Measurements from ENCODE around the gene DCUN1D2.

The DCUN1D2 gene

DNA sequence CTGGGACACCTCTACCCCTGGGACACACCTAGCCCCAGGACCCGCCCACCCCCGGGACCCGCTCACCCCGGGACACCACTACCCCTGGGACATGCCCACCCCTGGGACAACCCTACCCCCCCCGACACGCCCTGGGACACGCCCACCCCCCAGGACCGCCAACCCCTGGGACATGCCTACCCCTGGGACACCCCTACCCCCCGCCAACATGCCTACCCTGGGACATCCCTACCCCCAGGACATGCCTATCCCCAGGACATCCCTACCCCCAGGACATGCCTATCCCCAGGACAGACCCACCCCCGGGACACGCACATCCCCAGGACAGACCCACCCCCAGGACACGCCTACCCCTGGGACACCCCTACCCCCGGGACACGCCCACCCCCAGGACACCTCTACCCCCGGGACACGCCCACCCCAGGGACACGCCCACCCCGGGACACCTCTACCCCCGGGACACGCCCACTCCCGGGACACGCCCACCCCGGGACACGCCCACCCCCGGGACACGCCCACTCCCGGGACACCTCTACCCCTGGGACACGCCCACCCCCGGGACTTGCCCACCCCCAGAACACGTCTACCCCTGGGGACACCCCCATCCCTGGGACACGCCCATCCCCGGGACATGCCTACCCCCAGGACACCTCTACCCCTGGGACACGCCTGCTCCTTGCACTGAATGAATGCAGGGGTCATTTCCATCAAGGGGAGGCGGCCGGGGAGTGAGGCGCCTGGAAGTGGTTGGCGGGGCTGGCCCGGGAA is 69.5 kb downstream of the DCUN1D2 start:
- FAIRE-seq: no peak

DNA sequence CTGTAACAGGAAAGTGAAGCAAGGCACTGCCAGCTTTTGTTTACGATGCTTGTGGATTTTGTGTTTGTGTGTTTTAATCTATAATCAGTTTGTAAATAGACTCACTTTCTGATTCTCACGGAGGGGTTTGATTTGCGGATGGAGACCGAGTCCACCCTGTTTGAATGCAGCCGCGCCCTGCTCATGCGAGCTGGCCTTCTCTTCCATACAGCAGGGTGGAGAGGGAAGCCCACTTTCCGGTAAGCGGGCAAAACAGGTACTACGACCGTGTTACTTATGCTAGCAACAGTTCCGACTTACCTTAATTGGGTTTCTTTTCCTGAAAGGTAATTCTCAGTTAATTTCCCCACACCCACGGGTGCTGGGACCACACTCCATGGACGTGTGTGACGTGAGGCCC is 70.3 kb downstream of the DCUN1D2 start:
- no peak for FAIRE-seq

DNA sequence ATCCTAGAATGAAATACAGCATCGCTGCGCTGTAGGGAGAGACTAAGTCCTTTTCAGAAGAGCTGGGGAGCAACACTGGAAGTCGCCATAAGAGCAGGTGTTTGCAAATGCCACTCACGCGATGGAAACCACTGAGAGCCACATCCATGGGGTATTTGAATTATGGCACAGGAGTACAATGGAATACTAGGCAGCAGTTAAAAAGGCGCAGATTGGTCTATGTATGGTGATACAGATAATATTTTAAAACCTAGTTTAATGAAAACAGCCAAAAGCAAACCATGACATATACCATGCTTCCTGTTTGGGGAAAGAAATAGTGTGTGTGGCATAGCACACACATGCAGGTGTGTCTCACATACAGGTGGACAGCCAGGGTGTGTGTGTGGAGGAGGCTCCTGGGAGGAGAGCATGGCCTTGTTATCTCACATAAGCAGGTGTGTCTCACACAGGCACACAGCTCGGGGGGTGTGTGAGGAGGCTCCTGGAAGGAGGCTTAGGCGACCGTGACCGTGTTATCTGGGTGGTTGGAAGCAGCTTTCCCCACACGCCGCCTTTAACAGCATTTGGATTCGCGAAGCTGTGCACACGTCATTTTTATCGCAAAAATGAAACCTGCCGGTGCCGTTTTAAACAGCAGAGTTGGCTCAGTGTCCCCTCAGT is 70.8 kb downstream of the DCUN1D2 start:
- no peak for FAIRE-seq

DNA sequence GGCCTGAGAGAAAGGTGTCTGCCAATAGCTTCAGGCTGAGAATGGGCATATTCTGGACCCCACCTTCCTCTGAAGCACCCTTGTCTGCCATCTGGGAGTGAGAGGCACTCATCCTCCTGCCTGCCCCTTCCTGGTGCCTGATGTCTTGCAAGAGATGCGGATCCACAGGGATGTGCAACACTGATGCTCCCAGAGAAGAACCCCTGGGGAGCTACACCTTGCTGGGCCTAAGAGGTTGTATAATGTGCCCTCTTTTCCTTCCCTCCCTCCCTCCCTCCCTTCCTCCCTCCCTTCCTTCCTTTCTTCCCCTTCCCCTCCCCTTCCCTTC is 71.8 kb downstream of the DCUN1D2 start:
- FAIRE-seq: no peak

DNA sequence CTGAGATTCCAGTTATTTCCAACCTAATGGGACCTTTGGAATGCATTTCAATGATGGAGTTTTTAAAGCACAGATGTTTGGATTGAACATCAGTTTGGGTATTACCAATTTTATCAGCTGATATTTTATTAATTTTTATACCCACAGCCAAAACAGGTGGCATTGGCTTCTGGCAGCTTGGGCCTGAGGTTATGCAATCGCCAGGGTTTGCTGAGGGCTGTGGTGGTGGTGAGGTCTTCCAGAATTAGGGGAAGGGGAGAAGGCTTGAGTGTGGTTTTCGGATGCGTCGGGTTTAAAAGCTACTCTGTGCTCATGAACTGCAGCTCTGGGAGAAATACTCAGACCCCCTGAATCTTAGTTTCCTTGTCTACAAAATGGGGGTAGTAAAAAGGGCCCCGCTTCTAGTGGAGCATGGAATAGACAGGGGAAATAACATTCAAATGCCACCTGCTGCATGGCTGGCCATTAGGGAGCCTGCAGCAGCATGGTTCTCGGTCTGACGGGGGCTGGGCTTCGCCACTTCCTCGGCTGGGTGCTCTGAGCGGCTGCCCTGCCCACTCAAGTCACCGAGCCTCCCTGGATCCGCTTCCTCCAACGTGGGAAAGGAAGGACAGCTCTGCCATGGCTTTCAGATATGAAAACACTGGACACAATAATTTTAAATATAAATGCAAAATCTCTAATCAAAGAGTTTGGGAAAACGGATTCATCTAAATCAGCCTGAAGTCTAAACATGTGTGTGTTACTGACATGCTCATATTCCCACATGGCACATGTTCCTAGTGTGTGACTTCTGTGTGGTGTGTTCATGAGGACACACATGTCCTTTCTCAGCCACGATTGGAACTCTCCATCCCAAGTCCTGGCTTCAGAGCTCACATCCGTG is 72.4 kb downstream of the DCUN1D2 start:
- no peak for FAIRE-seq

DNA sequence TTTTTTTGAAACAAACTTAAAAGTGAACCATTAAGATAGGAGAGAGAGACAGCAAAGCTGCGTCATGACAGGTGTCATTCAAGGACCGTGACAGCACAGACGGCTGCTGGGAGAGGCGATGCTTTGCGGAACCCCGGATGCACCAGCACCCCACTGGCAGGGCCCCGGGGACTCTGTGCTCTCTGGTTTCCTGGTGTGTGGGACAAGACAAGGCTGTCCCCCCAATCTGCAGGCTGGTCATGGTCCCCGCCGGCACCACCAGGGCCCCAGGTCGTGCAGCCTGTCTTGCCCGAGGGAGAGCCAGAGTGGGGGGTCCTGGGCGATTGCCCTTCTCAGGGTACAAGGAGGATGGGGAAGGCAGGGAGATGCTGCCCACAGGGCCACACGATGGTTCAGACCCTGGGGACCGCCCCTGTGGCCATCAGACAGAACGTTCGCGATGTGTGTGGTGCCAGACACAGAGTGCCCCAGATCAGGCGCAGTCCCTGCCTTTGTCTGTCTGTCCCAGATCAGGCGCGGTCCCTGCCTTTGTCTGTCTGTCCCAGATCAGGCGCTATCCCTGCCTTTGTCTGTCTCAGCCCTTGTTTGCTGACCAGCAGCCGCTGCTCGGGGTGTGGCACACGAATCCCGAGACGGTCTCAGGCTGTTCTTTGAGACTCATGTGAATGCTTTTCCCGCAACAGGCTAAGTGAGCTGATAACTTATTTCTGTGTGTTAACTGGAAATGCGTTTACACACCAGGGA is 73.3 kb downstream of the DCUN1D2 start:
- FAIRE-seq: no peak

DNA sequence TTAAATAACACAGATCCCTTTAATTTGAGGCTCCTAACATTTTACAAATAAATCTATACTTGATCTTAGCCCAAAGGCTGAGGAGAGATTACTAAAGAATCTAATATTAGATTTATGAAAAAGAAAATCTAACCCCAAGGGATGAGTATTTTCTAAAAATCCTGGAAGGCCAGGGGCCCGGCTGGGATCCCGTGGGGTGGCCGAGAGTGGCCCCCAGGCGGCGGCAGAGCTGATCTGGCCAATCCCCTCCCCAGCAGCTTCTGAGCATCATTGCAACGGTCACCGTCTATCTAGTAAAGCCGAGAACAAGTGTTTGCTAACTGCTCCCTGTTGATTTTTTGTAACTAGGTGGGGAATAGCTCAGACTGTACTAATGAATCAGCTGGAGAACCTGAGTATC is 74.7 kb downstream of the DCUN1D2 start:
- FAIRE-seq: no peak

DNA sequence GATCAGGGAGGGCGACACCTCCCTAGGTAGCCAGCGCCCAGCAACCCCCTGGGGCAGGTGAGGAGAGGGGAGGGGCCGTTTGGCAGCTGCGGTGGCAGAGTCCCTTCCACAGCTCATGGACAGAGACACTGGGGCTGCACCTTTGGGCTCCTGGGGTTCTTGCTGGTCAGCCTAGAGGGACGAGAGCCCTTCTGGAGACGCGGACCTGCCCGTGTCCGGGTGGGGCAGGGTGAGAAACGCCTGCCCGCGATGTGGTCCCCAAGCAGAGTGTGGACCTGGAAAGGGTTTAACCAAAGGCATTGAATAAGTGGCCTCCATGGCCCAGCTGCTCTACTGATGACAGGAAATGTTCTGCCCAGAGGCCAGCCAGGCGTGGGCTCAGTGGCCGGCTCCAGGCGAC is 75.5 kb downstream of the DCUN1D2 start:
- no peak for FAIRE-seq

DNA sequence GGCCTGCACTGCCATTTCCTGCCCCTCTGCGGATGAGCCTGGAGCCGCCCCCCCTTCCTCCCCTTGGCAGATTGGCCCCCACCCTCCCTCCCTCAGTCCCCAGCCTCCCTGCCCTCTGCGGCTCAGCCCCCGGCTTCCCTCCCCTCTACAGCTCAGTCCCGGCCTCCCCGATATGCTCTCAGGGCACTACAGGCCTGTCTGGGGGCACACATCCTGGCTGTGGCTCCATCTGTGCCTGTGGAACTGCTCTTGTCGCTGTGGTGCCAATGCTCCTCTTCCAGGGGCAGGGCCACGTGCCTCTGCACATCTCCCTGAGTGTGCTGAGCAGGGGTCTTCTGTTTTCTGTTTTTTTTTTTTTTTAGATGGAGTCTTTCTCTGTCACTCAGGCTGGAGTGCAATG is 76.2 kb downstream of the DCUN1D2 start:
- no peak for FAIRE-seq

DNA sequence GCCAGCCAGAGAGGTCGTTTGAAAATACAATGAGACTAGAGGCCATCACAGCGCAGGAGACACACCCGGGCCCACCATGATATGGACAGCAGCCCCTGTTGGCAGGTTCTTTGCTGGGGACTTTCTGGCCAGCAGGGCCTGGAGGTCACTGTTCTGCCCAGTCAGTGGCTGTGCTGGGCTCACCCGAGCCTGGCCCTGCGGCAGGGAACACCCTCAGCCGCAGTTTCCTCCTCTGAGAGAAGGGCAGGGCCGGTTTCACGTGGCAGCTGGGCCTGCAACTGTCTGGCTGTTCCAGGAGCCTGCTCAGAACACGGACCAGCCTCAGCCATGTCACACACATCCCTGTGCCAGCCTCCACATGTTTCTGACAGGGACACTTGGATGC is 76.6 kb downstream of the DCUN1D2 start:
- FAIRE-seq: no peak

DNA sequence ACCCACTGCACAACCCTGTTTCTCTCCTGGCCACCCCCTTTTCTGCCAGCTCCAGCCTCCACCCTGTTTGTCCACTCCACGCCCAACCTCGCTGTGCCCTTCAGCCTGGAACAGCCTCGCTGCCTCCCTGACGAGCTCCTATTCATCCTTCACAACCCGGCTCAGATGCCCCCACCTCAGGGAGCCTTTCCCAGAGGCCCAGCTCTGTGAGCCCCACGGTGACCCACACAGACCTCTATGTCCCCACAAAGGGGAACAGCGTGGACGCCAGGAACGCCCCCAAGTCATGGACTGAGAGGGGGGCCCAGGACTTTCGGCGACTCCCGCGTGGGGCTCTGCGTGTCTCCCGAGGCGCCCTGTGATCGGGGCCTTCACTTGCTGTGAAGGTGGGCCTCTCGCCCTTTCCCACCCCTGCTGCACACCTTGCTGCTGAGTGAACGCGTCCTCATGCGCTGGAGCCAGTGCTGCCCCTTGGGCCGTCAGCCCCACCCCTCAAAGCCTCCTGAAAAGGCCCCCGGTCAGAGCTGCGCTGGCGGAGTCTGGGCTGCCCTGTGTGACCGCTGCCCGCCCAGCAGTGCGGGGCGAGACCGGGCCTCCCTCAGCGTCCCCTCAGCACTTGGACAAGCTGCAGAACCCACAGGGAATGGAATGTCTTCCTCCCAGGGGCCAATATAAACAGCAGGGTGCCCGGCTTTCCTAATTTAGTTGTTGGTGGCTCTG is 77.2 kb downstream of the DCUN1D2 start:
- FAIRE-seq: no peak

DNA sequence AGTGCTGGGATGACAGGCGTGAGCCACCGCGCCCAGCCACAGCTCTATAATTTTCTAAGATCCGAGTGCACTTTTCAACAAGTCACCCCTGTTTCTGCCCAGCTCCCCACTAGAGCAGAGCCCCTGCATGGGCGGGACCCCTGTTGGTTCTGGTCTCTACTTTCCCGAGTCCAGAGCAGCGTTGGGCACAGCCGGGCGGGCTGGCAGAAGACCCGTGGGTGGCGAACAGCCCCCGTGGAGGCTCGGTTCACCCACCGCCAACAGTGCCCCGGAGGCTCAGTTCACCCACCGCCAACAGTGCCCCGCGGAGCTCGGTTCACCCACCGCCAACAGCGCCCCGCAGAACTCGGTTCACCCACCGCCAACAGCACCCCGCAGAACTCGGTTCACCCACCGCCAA is 78.1 kb downstream of the DCUN1D2 start:
- FAIRE-seq: no peak

DNA sequence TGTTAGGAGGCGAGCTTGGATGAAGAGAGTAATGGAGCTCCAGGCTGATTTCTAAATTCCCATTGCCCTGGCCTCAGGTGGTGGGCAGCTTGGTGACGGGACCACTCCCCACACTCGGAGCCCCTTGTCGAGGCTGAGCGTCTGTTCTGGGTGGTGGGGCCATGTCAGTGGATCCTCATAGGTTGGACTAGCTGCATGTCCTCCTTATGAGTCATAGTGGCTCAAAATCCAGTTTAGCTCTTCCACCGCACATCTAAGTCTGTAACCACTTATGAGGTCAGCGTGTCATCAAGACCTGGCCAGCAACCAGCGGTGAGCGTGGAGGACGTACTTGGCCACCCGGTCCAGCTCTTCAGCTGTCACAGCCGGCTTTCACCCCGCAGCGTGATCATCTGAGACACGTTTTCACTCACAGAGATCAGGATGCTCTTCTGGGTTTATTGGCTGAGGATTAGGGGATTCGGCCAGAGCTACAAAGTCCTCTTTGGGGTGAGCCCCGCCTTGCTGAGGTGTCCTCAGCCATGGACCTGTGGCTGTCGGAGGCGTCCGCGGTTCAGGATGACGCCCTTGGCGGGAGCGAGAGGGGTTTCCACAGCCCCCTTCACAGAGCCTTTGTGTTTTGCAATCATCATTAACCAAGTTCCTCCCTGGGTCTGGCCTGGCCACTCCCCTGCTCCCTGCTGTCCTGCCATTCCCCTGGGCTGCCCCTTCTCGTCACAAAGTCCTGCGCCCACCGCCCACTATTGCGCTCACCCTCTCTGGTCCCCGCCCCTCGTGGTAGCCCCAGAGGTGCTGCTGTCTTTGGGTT is 79.1 kb downstream of the DCUN1D2 start:
- FAIRE-seq: no peak

DNA sequence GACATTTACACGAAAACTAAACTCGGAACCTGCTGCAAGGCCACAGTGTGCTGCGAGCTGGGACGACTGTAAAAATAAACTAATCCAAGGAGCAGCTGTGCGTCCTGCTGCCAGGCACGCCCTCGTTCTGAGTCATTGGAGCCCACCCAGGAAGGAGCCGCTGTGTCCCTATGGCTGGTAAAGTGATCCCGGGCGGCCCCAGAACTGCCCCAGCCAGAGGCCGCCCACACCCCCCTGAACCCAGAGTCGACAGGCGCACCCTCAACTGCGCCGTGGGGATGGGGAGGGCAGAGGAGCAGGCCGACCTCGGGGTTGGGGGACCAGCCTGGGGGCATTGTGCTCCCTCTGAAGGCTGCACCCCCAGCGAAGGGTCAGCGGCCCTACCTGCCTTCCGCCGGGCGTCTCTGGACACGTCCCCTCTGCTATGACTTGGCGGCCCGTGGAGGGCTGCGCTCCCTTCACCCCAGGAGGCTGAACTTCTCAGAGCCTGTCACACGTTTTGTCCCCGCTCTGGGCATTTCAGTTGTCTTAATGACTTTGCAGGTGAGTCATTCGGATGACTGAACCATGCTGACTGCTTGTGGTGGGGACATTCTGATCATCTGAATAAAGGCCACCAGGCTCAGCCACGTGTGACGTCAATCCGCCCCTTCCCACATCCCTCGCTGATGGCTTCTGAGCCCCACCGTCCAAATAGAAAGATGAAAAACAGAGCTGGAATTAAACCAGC is 79.9 kb downstream of the DCUN1D2 start:
- no peak for FAIRE-seq

DNA sequence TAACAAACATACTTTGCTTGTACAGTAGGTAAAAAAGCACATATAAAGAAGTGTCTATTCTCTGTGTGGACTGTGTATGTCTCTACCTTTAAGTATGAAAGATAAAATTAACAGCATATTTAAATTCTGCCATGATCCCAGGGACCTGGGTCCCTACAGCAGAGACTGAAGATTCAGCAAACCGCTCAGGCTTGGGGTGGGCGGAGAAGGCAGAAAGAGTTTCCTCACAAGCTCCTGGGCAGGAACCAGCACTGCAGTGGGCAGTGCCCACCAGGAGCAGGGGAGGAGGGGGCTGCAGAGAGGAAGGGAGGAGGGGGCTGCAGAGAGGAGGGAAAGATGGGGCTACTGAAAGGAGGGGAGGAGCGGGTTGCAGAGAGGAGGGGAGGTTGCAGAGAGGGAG is 81.9 kb downstream of the DCUN1D2 start:
- no peak for FAIRE-seq

DNA sequence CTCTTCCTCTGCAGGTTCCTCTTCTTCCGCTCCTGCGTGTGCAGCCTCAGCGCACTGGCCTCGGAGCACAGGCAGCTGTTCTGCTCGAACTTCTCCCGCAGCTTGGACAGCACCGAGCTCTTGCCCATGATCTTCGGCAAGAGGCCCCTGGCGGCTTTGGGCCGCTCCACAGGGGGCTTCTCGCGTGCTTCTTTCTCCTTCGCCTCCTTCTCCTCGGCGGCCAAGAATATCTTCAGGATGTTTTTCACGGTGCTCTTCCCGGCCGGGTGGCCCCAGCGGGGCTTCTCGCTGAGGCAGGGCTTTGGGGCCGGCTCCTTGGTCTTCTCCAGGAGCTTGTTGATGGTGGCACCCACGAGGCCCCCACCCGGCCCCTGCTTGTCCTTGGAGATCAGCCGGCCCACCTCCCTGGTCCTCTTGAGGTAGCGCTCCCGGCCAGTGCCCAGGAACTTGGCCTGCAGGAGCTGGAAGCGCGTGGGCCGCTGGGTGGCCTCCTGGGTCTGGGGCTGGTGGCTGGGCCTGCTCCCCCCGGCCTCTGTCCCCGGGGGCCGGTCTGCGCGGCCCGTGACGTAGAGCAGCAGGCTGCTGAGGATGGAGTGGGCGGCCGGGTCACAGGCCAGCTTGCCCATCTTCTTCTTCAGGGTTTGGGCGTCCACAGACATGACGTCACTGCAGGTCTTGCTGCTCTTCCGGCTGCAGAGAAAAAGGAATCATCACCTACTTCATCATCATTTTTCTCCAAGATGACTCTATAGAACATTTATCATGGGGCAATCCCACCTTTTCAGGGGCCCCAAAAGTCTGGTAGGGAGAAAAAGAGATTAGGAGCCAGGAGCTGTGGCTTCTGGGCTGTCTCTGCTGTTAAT is 82.7 kb downstream of the DCUN1D2 start:
- no peak for FAIRE-seq

DNA sequence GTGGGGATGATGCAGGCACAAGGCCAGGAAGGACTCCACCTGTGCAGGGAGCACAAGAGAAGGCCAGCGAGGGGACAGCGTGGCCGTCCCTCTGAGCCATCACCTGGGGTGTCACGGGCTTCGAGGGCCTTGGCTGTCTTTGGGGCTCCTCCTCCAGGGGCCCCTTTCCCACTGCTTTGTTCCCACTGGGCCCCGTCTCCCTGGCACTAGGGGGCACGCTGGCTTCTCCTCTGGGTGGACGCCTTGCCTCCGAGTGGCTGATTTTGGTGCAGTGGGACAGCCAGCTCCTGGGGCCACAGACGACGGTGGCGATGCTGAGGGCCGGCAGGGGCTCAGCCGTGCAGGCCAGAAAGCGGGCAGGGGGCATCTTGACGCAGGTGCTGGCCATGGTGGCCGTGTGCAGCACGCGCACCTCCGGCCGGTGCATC is 83.4 kb downstream of the DCUN1D2 start:
- FAIRE-seq: no peak

DNA sequence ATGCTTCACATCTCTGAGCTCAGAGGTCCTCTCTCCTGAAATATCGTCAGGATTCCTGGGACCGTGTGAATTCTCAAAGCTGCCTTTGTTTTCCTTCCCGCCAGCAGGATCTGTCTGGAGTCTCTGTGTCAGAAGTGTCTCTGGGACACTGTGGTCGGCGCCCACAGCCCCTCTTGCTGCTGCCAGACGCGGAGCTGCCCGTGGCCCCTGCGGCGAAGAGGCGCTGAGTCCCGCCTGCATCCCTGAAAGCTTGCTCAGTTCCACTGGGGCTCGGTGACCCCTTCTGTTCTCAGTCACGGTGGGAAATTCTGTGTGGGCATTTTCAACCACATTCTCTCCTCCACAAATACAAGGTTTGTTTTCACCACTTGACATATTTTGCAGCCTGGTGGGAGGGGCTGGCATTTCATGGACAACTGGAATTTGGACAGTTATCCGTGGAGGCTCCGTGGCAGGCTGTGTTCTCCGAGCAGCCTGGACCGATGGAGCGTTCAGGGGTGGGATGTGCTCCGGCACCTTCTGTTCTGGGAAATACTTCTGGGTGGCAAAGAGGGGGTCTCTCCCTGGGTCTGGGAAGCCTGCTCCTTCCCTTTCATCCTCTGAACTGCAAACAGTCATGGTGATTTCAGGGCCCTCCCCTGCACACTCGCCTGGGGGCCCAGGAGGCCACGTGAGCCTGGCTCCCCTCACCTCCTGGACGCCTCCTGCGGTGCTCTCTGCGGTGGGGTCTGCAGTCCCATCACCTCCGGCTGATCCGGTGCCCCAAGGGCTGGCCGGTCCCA is 84.0 kb downstream of the DCUN1D2 start:
- no peak for FAIRE-seq
